Smooth muscle cell (in vitro differentiated cells): ENCODE data around the gene CALML5. TPM values are rescaled to one million over a fixed set of nuclear protein-coding genes. Genes with fewer than 3 reads are reported as not detected.

Experiments used
- DNase-seq: peaks from one replicate; lab custom pipeline; 2025; ENCODE audit not compliant: unreplicated experiment; lab: John Stamatoyannopoulos, UW
- H2AFZ ChIP-seq: fragments of 200-600 bp; sonication (generic); 2 replicates; pipeline ENCODE4 v1.6.0; 2016; ENCODE audit warnings: antibody characterized with exemption, low read depth, mild to moderate bottlenecking
- H3F3A ChIP-seq: fragments of 200-600 bp; sonication (generic); 2 replicates; pipeline ENCODE4 v1.6.0; 2017; ENCODE audit warnings: antibody characterized with exemption, low read depth
- H3K27ac ChIP-seq: fragments of 200-600 bp; sonication (generic); 2 replicates; pipeline ENCODE4 v1.5.1; 2016; ENCODE audit warnings: low read depth, mild to moderate bottlenecking
- H3K27me3 ChIP-seq: fragments of 200-600 bp; sonication (generic); 2 replicates; pipeline ENCODE4 v1.6.1; 2016; ENCODE audit warnings: low read depth, mild to moderate bottlenecking
- H3K36me3 ChIP-seq: fragments of 200-600 bp; sonication (generic); 2 replicates; pipeline ENCODE4 v1.5.1; 2016; ENCODE audit warnings: low read depth
- H3K4me1 ChIP-seq: fragments of 200-600 bp; sonication (generic); 2 replicates; pipeline ENCODE4 v1.5.1; 2016; ENCODE audit warnings: low read depth
- H3K4me2 ChIP-seq: fragments of 200-600 bp; sonication (generic); 2 replicates; pipeline ENCODE4 v1.6.0; 2016; ENCODE audit warnings: mild to moderate bottlenecking
- H3K4me3 ChIP-seq: fragments of 200-600 bp; sonication (generic); 2 replicates; pipeline ENCODE4 v1.5.1; 2016; ENCODE audit warnings: mild to moderate bottlenecking
- H3K79me2 ChIP-seq: fragments of 200-600 bp; sonication (generic); 2 replicates; pipeline ENCODE4 v1.6.0; 2016; ENCODE audit warnings: low read depth, mild to moderate bottlenecking
- H3K9ac ChIP-seq: fragments of 200-600 bp; sonication (generic); 2 replicates; pipeline ENCODE4 v1.6.0; 2016; ENCODE audit warnings: low read depth
- H3K9me3 ChIP-seq: fragments of 200-600 bp; sonication (generic); replicated peaks from 2 replicates; pipeline ENCODE4 v1.5.1; 2016; ENCODE audit warnings: low read depth
- H4K20me1 ChIP-seq: fragments of 200-600 bp; sonication (generic); 2 replicates; pipeline ENCODE4 v1.6.0; 2016; ENCODE audit warnings: low read depth
- WGBS: methylation state at CpG from one replicate; pipeline ENCODE4 v1.1.7; 2016; ENCODE audit warnings: low lambda C conversion rate; 5-methylcytosine and 5-hydroxymethylcytosine counted together
- polyA plus RNA-seq: library from polyadenylated mRNA; unstranded; fragments of >200 nt; fragmentation: Nextera tagmentation; extraction: Ambion mirVana; gene quantifications from 2 replicates; pipeline ENCODE4 v1.2.1, GENCODE V29; 2016
- total RNA-seq: library from RNA; depleted of rRNA; stranded (reverse); fragments of >200 nt; gene quantifications from 2 replicates; pipeline ENCODE4 v1.2.3, GENCODE V29; 2014
- TF ChIP-seq, protein P1 (sequence below): fragments of 200-600 bp; sonication (generic); IDR thresholded peaks from 2 replicates; pipeline ENCODE4 v1.5.1; 2017; ENCODE audit warnings: borderline replicate concordance, mild to moderate bottlenecking, antibody characterized with exemption; ENCODE audit not compliant: insufficient read depth, poor library complexity, severe bottlenecking

Gene CALML5
- total and polyA plus RNA-seq, 2 experiments from 2014 or later, result 16.5 to 24.3 TPM

DNA sequence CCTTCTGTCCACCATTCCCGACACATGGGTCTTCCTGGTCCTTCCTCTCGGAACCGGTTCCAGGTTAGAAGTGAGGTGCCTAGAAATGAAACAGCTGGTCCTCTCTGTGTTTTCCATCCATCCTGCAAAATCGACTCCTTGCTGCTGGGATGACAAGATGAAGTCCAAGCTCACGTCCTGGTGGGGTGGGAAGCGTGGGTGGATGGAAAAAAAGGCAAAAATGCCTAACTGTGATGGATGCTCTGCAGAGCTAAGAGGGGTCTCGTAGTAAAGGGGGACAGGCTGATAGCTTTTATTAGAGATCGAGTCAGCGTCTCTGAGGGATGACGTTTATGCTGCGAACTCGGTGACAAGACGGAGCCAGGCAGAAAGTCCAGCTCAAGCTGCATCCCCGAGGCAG is 14.1 kb downstream of the CALML5 start:
- Histone ChIP-seq H3K4me3 (no peak overlapping the region), H3K36me3 (no peaks in the 10 kb centered on the region), H3K9me3 (no peaks in the 10 kb centered on the region), H3K79me2 (no peaks in the 10 kb centered on the region), H2AFZ (no peak overlapping the region), H3K4me1 (no peaks in the 10 kb centered on the region), H3K27ac (no peak overlapping the region), H4K20me1 (no peaks in the 10 kb centered on the region), H3K27me3 (no peaks in the 10 kb centered on the region), H3K4me2 (no peak overlapping the region), H3K9ac (no peak overlapping the region), H3F3A (no peaks in the 10 kb centered on the region)
- TF ChIP-seq, protein P1, sequence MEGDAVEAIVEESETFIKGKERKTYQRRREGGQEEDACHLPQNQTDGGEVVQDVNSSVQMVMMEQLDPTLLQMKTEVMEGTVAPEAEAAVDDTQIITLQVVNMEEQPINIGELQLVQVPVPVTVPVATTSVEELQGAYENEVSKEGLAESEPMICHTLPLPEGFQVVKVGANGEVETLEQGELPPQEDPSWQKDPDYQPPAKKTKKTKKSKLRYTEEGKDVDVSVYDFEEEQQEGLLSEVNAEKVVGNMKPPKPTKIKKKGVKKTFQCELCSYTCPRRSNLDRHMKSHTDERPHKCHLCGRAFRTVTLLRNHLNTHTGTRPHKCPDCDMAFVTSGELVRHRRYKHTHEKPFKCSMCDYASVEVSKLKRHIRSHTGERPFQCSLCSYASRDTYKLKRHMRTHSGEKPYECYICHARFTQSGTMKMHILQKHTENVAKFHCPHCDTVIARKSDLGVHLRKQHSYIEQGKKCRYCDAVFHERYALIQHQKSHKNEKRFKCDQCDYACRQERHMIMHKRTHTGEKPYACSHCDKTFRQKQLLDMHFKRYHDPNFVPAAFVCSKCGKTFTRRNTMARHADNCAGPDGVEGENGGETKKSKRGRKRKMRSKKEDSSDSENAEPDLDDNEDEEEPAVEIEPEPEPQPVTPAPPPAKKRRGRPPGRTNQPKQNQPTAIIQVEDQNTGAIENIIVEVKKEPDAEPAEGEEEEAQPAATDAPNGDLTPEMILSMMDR, result no peak
- WGBS, result 76% methylated on average over 14 of the region's 14 CpGs
- no peak for DNase-seq

- H4K20me1 ChIP-seq, result no peaks in the 10 kb centered on the region
- no peaks in the 10 kb centered on the region for H3K27me3 ChIP-seq
- H3K4me2 ChIP-seq, result no peak overlapping the region
- no peaks in the 10 kb centered on the region for H3K79me2 ChIP-seq
- no peak overlapping the region for H2AFZ ChIP-seq
- no peaks in the 10 kb centered on the region for H3K9me3 ChIP-seq
- H3K4me1 ChIP-seq, result no peaks in the 10 kb centered on the region
- no peak overlapping the region for H3K4me3 ChIP-seq
- no peak for DNase-seq
- no peak overlapping the region for H3K27ac ChIP-seq
- H3K36me3 ChIP-seq, result no peaks in the 10 kb centered on the region
- TF ChIP-seq, protein P1, result no peak
- 74% methylated on average over 3 of the region's 3 CpGs for WGBS
- peaks cover 1% of the 10 kb centered on the region for H3F3A ChIP-seq
- H3K9ac ChIP-seq, result no peak overlapping the region
These were observed 15.2 kb downstream of the CALML5 start for GRCh38 chr10:5484205-5484604.

- Histone ChIP-seq H3K36me3 (no peaks in the 10 kb centered on the region), H3K4me1 (peaks cover 11% of the 10 kb centered on the region), H3K4me2 (no peak overlapping the region), H3K9ac (no peak overlapping the region), H3K27ac (no peak overlapping the region), H4K20me1 (no peaks in the 10 kb centered on the region), H3F3A (peaks cover 10% of the 10 kb centered on the region), H3K27me3 (no peaks in the 10 kb centered on the region), H2AFZ (no peak overlapping the region), H3K9me3 (no peaks in the 10 kb centered on the region), H3K79me2 (no peaks in the 10 kb centered on the region), H3K4me3 (no peak overlapping the region)
- WGBS, result 96% methylated on average over 9 of the region's 9 CpGs
- TF ChIP-seq, protein P1, result no peak
- no peak for DNase-seq
These were observed 17.4 kb downstream of the CALML5 start for GRCh38 chr10:5482016-5482415.

DNA sequence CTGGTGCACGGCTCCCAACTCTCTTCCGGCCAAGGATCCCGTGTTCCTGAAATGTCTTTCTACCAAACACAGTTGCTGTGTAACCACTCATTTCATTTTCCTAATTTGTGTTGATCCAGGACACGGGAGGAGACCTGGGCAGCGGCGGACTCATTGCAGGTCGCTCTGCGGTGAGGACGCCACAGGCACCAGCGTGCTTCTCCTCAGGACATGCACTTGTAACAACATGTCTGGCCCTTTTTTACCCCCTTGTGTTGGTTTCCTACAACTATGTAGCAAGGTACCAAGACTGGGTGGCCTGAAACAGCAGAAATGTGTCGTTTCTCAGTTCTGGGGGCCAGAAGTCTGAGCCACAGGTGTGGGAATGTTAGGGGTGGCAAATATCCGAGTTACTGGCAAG is 18.2 kb downstream of the CALML5 start:
- Histone ChIP-seq H4K20me1 (no peaks in the 10 kb centered on the region), H3K4me1 (peaks cover 15% of the 10 kb centered on the region), H3K4me3 (no peak overlapping the region), H3F3A (peaks cover 10% of the 10 kb centered on the region), H3K79me2 (no peaks in the 10 kb centered on the region), H3K9me3 (no peaks in the 10 kb centered on the region), H3K36me3 (no peaks in the 10 kb centered on the region), H3K4me2 (no peak overlapping the region), H3K27me3 (no peaks in the 10 kb centered on the region), H3K27ac (no peak overlapping the region), H3K9ac (no peak overlapping the region), H2AFZ (no peak overlapping the region)
- no peak for DNase-seq
- WGBS, result 83% methylated on average over 12 of the region's 12 CpGs
- TF ChIP-seq, protein P1, result no peak
